Suprapubic skin (tissue), 4 donors: Measurements from ENCODE around the gene TOLLIP. TPM values are rescaled to one million over a fixed set of nuclear protein-coding genes. Genes with fewer than 3 reads are reported as not detected.

ENCODE experiments used
- DNase-seq, 2 donors: peaks; one replicate each; pipeline ENCODE4 v3.0.0-alpha.2; 2019; ENCODE audit warnings: low spot score in 2 of 2
- H3K27ac ChIP-seq: fragments of 200-600 bp; sonication (generic); one replicate; pipeline ENCODE4 v1.5.1; 2019
- H3K27me3 ChIP-seq: fragments of 200-600 bp; sonication (generic); one replicate; pipeline ENCODE4 v1.5.1; 2019
- H3K36me3 ChIP-seq: fragments of 200-600 bp; sonication (generic); one replicate; pipeline ENCODE4 v1.5.1; 2019
- H3K4me1 ChIP-seq: fragments of 200-600 bp; sonication (generic); one replicate; pipeline ENCODE4 v1.5.1; 2019
- H3K4me3 ChIP-seq: fragments of 200-600 bp; sonication (generic); one replicate; pipeline ENCODE4 v1.5.1; 2019; ENCODE audit warnings: mild to moderate bottlenecking
- H3K9me3 ChIP-seq: fragments of 200-600 bp; sonication (generic); one replicate; pipeline ENCODE4 v1.5.1; 2019
- CTCF ChIP-seq, 2 donors: fragments of 200-600 bp in 1 of 2; fragments of 450-650 bp in 1 of 2; sonication (generic) in 1 of 2; IDR thresholded peaks; one replicate each; pipeline ENCODE4 v1.5.1; 2016 to 2019; ENCODE audit warnings: antibody characterized with exemption in 2 of 2, mild to moderate bottlenecking in 1 of 2, moderate library complexity in 1 of 2
- EP300 ChIP-seq: sonication (generic); formaldehyde crosslinking; IDR thresholded peaks from one replicate; pipeline ENCODE4 v1.6.1; 2017; ENCODE audit warnings: antibody characterized with exemption
- POLR2A ChIP-seq, 2 donors: fragments of 450-650 bp; IDR thresholded peaks; one replicate each; pipeline ENCODE4 v1.6.1; 2017; ENCODE audit warnings: antibody characterized with exemption in 2 of 2, mild to moderate bottlenecking in 2 of 2, moderate library complexity in 2 of 2
- POLR2AphosphoS5 ChIP-seq, 3 donors: sonication (generic); formaldehyde crosslinking; IDR thresholded peaks; one replicate each; pipeline ENCODE4 v1.6.1; 2017; ENCODE audit warnings: antibody characterized with exemption in 3 of 3
- WGBS: methylation state at CpG from one replicate; pipeline ENCODE4 v1.1.5; 2018; 5-methylcytosine and 5-hydroxymethylcytosine counted together
- total RNA-seq, 4 donors: library from RNA; depleted of rRNA; stranded (reverse); fragments of >200 nt; gene quantifications; one replicate each; pipeline ENCODE4 v1.1.0, GENCODE V29; 2016

The TOLLIP gene
- total RNA-seq, 4 donors from 2014 or later = 96.6 to 105 (median 100) TPM

DNA sequence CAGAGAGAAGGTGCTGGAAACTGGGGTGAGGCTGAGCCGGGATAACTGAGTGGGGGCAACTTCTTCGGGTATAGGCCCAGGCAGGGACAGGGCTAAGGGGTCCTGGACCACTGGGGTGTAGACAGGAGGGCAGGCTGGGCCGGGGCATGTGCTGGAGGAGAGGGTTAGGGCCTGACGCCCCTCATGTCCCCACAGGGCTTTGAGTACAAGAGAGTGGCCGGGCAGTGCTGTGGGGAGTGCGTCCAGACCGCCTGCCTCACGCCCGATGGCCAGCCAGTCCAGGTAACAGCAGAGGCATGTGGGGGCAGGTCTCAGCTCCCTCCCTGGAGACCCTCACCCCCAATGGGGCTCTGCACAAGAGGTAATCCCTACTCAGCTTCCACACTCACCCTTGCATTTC lies 49.9 kb downstream of the TOLLIP start:
- no peaks in the 10 kb centered on the region for H3K36me3 ChIP-seq
- no peaks in the 10 kb centered on the region for H3K27me3 ChIP-seq
- no peak for TF ChIP-seq POLR2AphosphoS5 (IDR thresholded peaks at IDR 0.05)
- no peak for TF ChIP-seq CTCF (IDR thresholded peaks at IDR 0.05)
- no peak for TF ChIP-seq EP300
- TF ChIP-seq POLR2A (IDR thresholded peaks at IDR 0.05) = no peak
- H3K4me1 ChIP-seq = peaks cover 18% of the 10 kb centered on the region
- DNase-seq = no peak
- H3K4me3 ChIP-seq = no peak overlapping the region
- no peaks in the 10 kb centered on the region for H3K9me3 ChIP-seq
- WGBS = 89% methylated on average over 7 of the region's 9 CpGs
- no peak overlapping the region for H3K27ac ChIP-seq

- H3K4me3 ChIP-seq = no peak overlapping the region
- 60% methylated on average over 1 of the region's 7 CpGs for WGBS
These were observed 50.4 kb downstream of the TOLLIP start for GRCh38 chr11:1259076-1259461.

GRCh38 chr11:1258401-1259075 lies 50.9 kb downstream of the TOLLIP start:
- no peaks in the 10 kb centered on the region for H3K36me3 ChIP-seq
- WGBS = 54% methylated on average over 8 of the region's 13 CpGs
- H3K9me3 ChIP-seq = no peaks in the 10 kb centered on the region
- no peak overlapping the region for H3K4me3 ChIP-seq
- no peak overlapping the region for H3K27ac ChIP-seq
- TF ChIP-seq POLR2AphosphoS5 (IDR thresholded peaks at IDR 0.05) (no peak), POLR2A (IDR thresholded peaks at IDR 0.05) (no peak), CTCF (IDR thresholded peaks at IDR 0.05) (no peak), EP300 (no peak)
- H3K27me3 ChIP-seq = no peaks in the 10 kb centered on the region
- no peak for DNase-seq
- peaks cover 18% of the 10 kb centered on the region for H3K4me1 ChIP-seq

More at GRCh38 chr11:1259076-1259461, 50.4 kb downstream of the TOLLIP start:
- no peaks in the 10 kb centered on the region for H3K27me3 ChIP-seq
- no peak overlapping the region for H3K27ac ChIP-seq
- H3K4me1 ChIP-seq = peaks cover 18% of the 10 kb centered on the region
- TF ChIP-seq POLR2AphosphoS5 (IDR thresholded peaks at IDR 0.05) (no peak), EP300 (no peak), CTCF (IDR thresholded peaks at IDR 0.05) (no peak), POLR2A (IDR thresholded peaks at IDR 0.05) (no peak)
- H3K9me3 ChIP-seq = no peaks in the 10 kb centered on the region
- no peaks in the 10 kb centered on the region for H3K36me3 ChIP-seq
- DNase-seq = no peak

DNA sequence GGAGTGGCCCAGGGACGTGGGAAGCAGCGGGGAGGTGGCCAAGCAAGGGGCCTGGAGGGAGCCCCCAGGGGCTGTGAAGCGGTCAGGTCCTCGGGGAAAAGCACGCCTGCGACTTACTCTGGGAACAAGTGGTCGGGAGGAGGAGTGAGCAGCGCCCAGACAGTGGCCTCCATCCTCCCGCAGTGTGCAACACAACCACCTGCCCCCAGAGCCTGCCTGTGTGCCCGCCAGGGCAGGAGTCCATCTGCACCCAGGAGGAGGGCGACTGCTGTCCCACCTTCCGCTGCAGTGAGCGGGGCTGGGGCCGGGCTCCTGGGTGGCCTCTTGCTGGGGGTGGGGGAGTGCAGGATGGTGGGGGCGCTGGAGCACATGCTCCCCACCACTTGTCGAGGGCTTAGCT lies 51.5 kb downstream of the TOLLIP start:
- Histone ChIP-seq H3K4me3 (no peak overlapping the region), H3K36me3 (no peaks in the 10 kb centered on the region), H3K4me1 (peaks cover 13% of the 10 kb centered on the region), H3K27me3 (no peaks in the 10 kb centered on the region), H3K27ac (no peak overlapping the region), H3K9me3 (no peaks in the 10 kb centered on the region)
- 87% methylated on average over 8 of the region's 16 CpGs for WGBS
- DNase-seq = no peak
- no peak for TF ChIP-seq POLR2AphosphoS5 (IDR thresholded peaks at IDR 0.05)
- no peak for TF ChIP-seq EP300
- no peak for TF ChIP-seq POLR2A (IDR thresholded peaks at IDR 0.05)
- no peak for TF ChIP-seq CTCF (IDR thresholded peaks at IDR 0.05)

GRCh38 chr11:1257366-1257765 lies 52.1 kb downstream of the TOLLIP start:
- H3K4me1 ChIP-seq = peaks cover 9% of the 10 kb centered on the region
- H3K27ac ChIP-seq = no peak overlapping the region
- no peak overlapping the region for H3K4me3 ChIP-seq
- WGBS = 92% methylated on average over 13 of the region's 27 CpGs
- H3K27me3 ChIP-seq = no peaks in the 10 kb centered on the region
- H3K36me3 ChIP-seq = no peaks in the 10 kb centered on the region
- TF ChIP-seq POLR2AphosphoS5 (IDR thresholded peaks at IDR 0.05) = no peak
- no peak for TF ChIP-seq POLR2A (IDR thresholded peaks at IDR 0.05)
- no peak for TF ChIP-seq EP300
- TF ChIP-seq CTCF (IDR thresholded peaks at IDR 0.05) = no peak
- H3K9me3 ChIP-seq = no peaks in the 10 kb centered on the region
- no peak for DNase-seq
